H1 (cell line): Measurements from ENCODE around the gene SLC9A3.

ENCODE experiments used
- JUN ChIP-seq: IDR thresholded peaks from 2 replicates; pipeline ENCODE4 v1.6.1; 2011; ENCODE audit warnings: low read depth, mild to moderate bottlenecking, improper control_type of control experiment, low read length
- YY1 ChIP-seq: IDR thresholded peaks from 2 replicates; pipeline ENCODE4 v1.6.1; 2011; ENCODE audit warnings: low read depth, mild to moderate bottlenecking, low read length

GRCh38 chr5:465591-466403, 58.5 kb downstream of the SLC9A3 start:
- TF ChIP-seq JUN (no peak), YY1 (no peak)
